Measurements from ENCODE around the gene PGAP6. TPM values are rescaled to one million over a fixed set of nuclear protein-coding genes. Genes with fewer than 3 reads are reported as not detected.

PGAP6 gene
- total and polyA plus RNA-seq, 2 of the 8 experiments (the other 6 are each of a cell fraction or from before 2014, with no cell fraction given): 86.8 to 364 TPM

DNA sequence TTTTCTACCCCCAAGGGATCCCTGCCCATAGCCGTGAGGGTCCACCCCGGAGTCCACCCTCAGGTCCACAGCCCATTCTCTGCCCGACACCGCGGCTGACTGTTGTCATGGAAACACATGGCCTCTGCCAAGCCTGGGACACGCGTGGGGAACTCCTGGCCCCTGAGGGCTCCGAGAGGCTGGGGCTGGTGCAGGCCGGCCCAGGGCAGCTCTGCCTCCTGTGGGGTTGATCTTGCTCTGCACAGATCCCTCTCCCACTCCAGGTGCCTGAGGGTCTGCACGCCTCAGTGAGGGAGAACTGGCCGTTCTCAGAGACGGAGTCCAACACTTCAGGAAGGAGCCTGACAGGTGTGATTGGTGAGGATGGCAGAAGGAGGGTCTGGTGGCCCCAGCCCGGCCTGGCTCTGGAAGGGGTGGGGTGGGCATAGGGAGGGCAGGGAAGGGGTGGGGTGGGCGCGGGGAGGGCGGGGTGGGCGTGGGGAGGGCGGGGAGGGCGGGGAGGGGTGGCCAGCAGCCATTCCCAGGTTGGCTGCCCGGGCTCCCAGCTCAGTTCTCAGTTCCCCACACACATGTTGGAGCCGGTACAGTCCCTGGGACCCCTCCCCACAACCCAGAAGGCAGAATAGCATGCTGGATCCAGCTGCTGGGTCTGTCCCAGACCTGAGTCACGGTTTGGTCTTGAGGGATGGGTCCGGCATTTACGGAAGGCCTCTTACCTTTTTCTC is 17.9 kb downstream of the PGAP6 start:
- Histone ChIP-seq H2BK15ac (ENCODE audit: low read length) (peak overlapping the region; percentile 61; the same call in 1 of the 2 replicates), H3K9ac (replicated peaks in 1 of 4; ENCODE audit: extremely low read depth in 1 of 4, low read depth in 3 of 4, low read length in 3 of 4) (no peak overlapping the region), H3K4ac (replicated peaks; ENCODE audit: insufficient read length, low read depth, low read length) (no peak overlapping the region), H3K4me1 (replicated peaks in 1 of 4; ENCODE audit: control insufficient read depth in 3 of 4, insufficient read depth in 4 of 4, low read length in 3 of 4) (no peaks in the 10 kb centered on the region; a peak in 2 of 7 replicates), H3K27me3 (replicated peaks in 1 of 4; ENCODE audit: control insufficient read depth in 3 of 4, extremely low read depth in 1 of 4, insufficient read depth in 3 of 4, low read length in 3 of 4) (no peaks in the 10 kb centered on the region), H4K8ac (ENCODE audit: extremely low read depth, insufficient read depth, low read length) (peak overlapping the region; percentile 79), H2BK120ac (replicated peaks; ENCODE audit: low read depth, low read length) (no peak overlapping the region), H2AFZ (ENCODE audit: low read length) (no peak overlapping the region), H4K5ac (ENCODE audit: insufficient read length, low read depth, low read length) (no peak overlapping the region), H3K4me2 (ENCODE audit: insufficient read depth in 1 of 2, low read depth in 2 of 2, low read length in 2 of 2) (no peak overlapping the region), H3K9me3 (ENCODE audit: insufficient read depth in 2 of 2, low read depth in 1 of 2, low read length in 1 of 2) (no peaks in the 10 kb centered on the region), H3K23ac (ENCODE audit: insufficient read length) (no peak overlapping the region), H2BK12ac (ENCODE audit: low read depth, low read length) (no peak overlapping the region), H2BK20ac (ENCODE audit: low read length) (no peak overlapping the region), H3K56ac (replicated peaks; ENCODE audit: insufficient read length, low read depth, low read length) (no peak overlapping the region), H3K27ac (ENCODE audit: low read depth, low read length) (no peak overlapping the region), H3K18ac (ENCODE audit: extremely low read depth, low read length) (no peak overlapping the region), H3K79me1 (ENCODE audit: low read depth, low read length) (no peaks in the 10 kb centered on the region), H3K36me3 (ENCODE audit: control insufficient read depth in 2 of 4, insufficient read depth in 4 of 4, low read length in 3 of 4) (peaks cover 5 to 18% (median 17%) of the 10 kb centered on the region in 4 experiments; a peak in 5 of 8 replicates), H2BK5ac (ENCODE audit: low read depth, low read length) (peak overlapping the region; percentile 63; the same call in 1 of the 2 replicates), H4K20me1 (replicated peaks in 1 of 2; ENCODE audit: control insufficient read depth in 1 of 2, insufficient read depth in 2 of 2, low read length in 2 of 2) (peaks cover 0 to 3% of the 10 kb centered on the region in 2 experiments), H3K14ac (ENCODE audit: insufficient read length) (no peak overlapping the region), H3K4me3 (ENCODE audit: extremely low read depth in 1 of 4, insufficient read depth in 2 of 4, low read depth in 3 of 4, low read length in 4 of 4) (no peak overlapping the region), H3K79me2 (ENCODE audit: control insufficient read depth in 1 of 2, insufficient read depth in 2 of 2, low read length in 2 of 2) (no peaks in the 10 kb centered on the region; a peak in 1 of 4 replicates), H3K23me2 (ENCODE audit: low read depth, low read length) (no peaks in the 10 kb centered on the region), H2AK5ac (ENCODE audit: low read depth, low read length) (0 out of 2 replicates have a peak overlapping the region, but pooled peaks have one; percentile 88), H4K91ac (replicated peaks; ENCODE audit: insufficient read length, low read length) (no peak overlapping the region)
- whole genome bisulfite sequencing, 2 experiments (ENCODE audit: extremely low coverage in 1 of 2, insufficient coverage in 1 of 2, insufficient read length in 1 of 2, insufficient replicate concordance in 2 of 2, low coverage in 1 of 2, low lambda C conversion rate in 2 of 2, missing lambda C conversion rate in 1 of 2): 86% methylated on average over 15 of the region's 24 CpGs; no CpG with 5 or more reads in 1 of the 2 experiments
- no peak for DNase-seq (ENCODE audit: low read depth in 1 of 2, low spot score in 2 of 2)
- FAIRE-seq: no peak
- TF ChIP-seq GTF2F1 (IDR thresholded peaks at IDR 0.05; ENCODE audit: borderline replicate concordance, low read depth, low read length) (no peak), SAP30 (IDR thresholded peaks at IDR 0.05; ENCODE audit: insufficient read depth, insufficient replicate concordance, low read length) (no peak), KDM5A (IDR thresholded peaks at IDR 0.05; ENCODE audit: low read length) (no peak), ASH2L (IDR thresholded peaks at IDR 0.05; ENCODE audit: low read length) (no peak), NRF1 (IDR thresholded peaks at IDR 0.05; ENCODE audit: low read depth, low read length) (no peak), SP2 (IDR thresholded peaks at IDR 0.05; ENCODE audit: low read length) (no peak), JUND (IDR thresholded peaks at IDR 0.05; ENCODE audit: low read length) (no peak), ATF2 (IDR thresholded peaks at IDR 0.05; ENCODE audit: low read length) (no peak), SRF (IDR thresholded peaks at IDR 0.05; ENCODE audit: low read depth, low read length) (no peak), BCL11A (IDR thresholded peaks at IDR 0.05; ENCODE audit: low read depth in 2 of 2, low read length in 2 of 2) (no peak), CHD2 (IDR thresholded peaks at IDR 0.05; ENCODE audit: low read length) (no peak)
- CTCF ChIA-PET (ENCODE audit: partially characterized antibody): interaction anchor here (1.5 to 2.7 kb wide), 5 partner anchors 22 to 290 kb away, joined by 3 to 15 read pairs (median 13); partner anchors contain the start of gene ARHGDIG
- POLR2A ChIA-PET (ENCODE audit: partially characterized antibody): interaction anchor here (1.4 to 2.4 kb wide), 4 partner anchors 9 to 128 kb away, joined by 3 to 6 read pairs (median 5); partner anchors contain the start of gene AXIN1

Data from H1 (cell line).